Cardiac muscle cell (in vitro differentiated cells and primary cell): Measurements from ENCODE around the gene SUSD4. TPM values are rescaled to one million over a fixed set of nuclear protein-coding genes. Genes with fewer than 3 reads are reported as not detected.

Source experiments
- DNase-seq, 2 donors: peaks; one replicate each; pipeline versions ENCODE4 v3.0.0 to v3.0.0-alpha.2; 2010 to 2017; ENCODE audit warnings: low read depth in 1 of 2, low spot score in 1 of 2
- H3K27ac ChIP-seq: fragments of 200-600 bp; sonication (generic); 2 replicates; pipeline ENCODE4 v1.5.1; 2016
- H3K27me3 ChIP-seq: fragments of 200-600 bp; sonication (generic); 2 replicates; pipeline ENCODE4 v1.6.0; 2016; ENCODE audit warnings: control low read depth
- H3K36me3 ChIP-seq: fragments of 200-600 bp; sonication (generic); 2 replicates; pipeline ENCODE4 v1.5.1; 2016; ENCODE audit warnings: control low read depth
- H3K4me1 ChIP-seq: fragments of 200-600 bp; sonication (generic); 2 replicates; pipeline ENCODE4 v1.8.1; 2017; ENCODE audit warnings: low read depth, mild to moderate bottlenecking, mixed run types
- H3K4me3 ChIP-seq: fragments of 200-600 bp; sonication (generic); 2 replicates; pipeline ENCODE4 v1.5.1; 2016; ENCODE audit warnings: mild to moderate bottlenecking
- H3K9me3 ChIP-seq: fragments of 200-600 bp; sonication (generic); 2 replicates; pipeline ENCODE4 v1.5.1; 2017; ENCODE audit warnings: low read depth, mild to moderate bottlenecking, control low read depth
- CTCF ChIP-seq: IDR thresholded peaks from 2 replicates; pipeline ENCODE4 v1.5.1; 2012; ENCODE audit warnings: low read depth, mild to moderate bottlenecking, low read length
- polyA plus RNA-seq: library from polyadenylated mRNA; unstranded; fragments of >200 nt; fragmentation: Nextera tagmentation; extraction: Ambion mirVana; gene quantifications from 2 replicates; pipeline ENCODE4 v1.2.1, GENCODE V29; 2016
- total RNA-seq: library from RNA; depleted of rRNA; stranded (reverse); fragments of >200 nt; gene quantifications from 2 replicates; pipeline ENCODE4 v1.2.3, GENCODE V29; 2016

Gene SUSD4
- total and polyA plus RNA-seq, 2 experiments from 2014 or later: 20.9 to 31.6 TPM

GRCh38 chr1:223189903-223190724 lies 173.9 kb downstream of the SUSD4 start:
- no peak for TF ChIP-seq CTCF
- H3K4me1 ChIP-seq: peaks cover 7% of the 10 kb centered on the region
- H3K4me3 ChIP-seq: no peak overlapping the region
- H3K27me3 ChIP-seq: no peaks in the 10 kb centered on the region
- no peaks in the 10 kb centered on the region for H3K9me3 ChIP-seq
- H3K27ac ChIP-seq: no peak overlapping the region
- H3K36me3 ChIP-seq: no peaks in the 10 kb centered on the region
- no peak for DNase-seq

GRCh38 chr1:223189525-223189902 lies 174.5 kb downstream of the SUSD4 start:
- no peaks in the 10 kb centered on the region for H3K36me3 ChIP-seq
- peaks cover 7% of the 10 kb centered on the region for H3K4me1 ChIP-seq
- DNase-seq: no peak
- no peak for TF ChIP-seq CTCF
- H3K27ac ChIP-seq: no peak overlapping the region
- H3K27me3 ChIP-seq: no peaks in the 10 kb centered on the region
- no peaks in the 10 kb centered on the region for H3K9me3 ChIP-seq
- H3K4me3 ChIP-seq: no peak overlapping the region

- Histone ChIP-seq H3K27ac (no peak overlapping the region), H3K4me1 (peaks cover 7% of the 10 kb centered on the region), H3K36me3 (no peaks in the 10 kb centered on the region), H3K4me3 (no peak overlapping the region), H3K27me3 (no peaks in the 10 kb centered on the region), H3K9me3 (no peaks in the 10 kb centered on the region)
- no peak for TF ChIP-seq CTCF
- DNase-seq: no peak
Observed at GRCh38 chr1:223188618-223189356, 175.2 kb downstream of the SUSD4 start.

GRCh38 chr1:223186800-223187199 lies 177.2 kb downstream of the SUSD4 start:
- no peak for DNase-seq
- H3K27ac ChIP-seq: no peak overlapping the region
- no peak overlapping the region for H3K4me3 ChIP-seq
- no peaks in the 10 kb centered on the region for H3K36me3 ChIP-seq
- H3K27me3 ChIP-seq: no peaks in the 10 kb centered on the region
- H3K4me1 ChIP-seq: peaks cover 7% of the 10 kb centered on the region
- H3K9me3 ChIP-seq: no peaks in the 10 kb centered on the region
- no peak for TF ChIP-seq CTCF

GRCh38 chr1:223183268-223183862 lies 180.6 kb downstream of the SUSD4 start:
- TF ChIP-seq CTCF: no peak
- DNase-seq: no peak
- no peak overlapping the region for H3K27ac ChIP-seq
- no peak overlapping the region for H3K4me3 ChIP-seq
- H3K27me3 ChIP-seq: no peaks in the 10 kb centered on the region
- peaks cover 7% of the 10 kb centered on the region for H3K4me1 ChIP-seq
- no peaks in the 10 kb centered on the region for H3K9me3 ChIP-seq
- H3K36me3 ChIP-seq: no peaks in the 10 kb centered on the region
